ENCODE data around the gene FAM131A. TPM values are rescaled to one million over a fixed set of nuclear protein-coding genes. Genes with fewer than 3 reads are reported as not detected.
A peak's percentile ranks its signal among the peaks of the same experiment; 100 is the strongest.

Gene FAM131A
- total RNA-seq, 4 donors from 2014 or later, result 19.2 to 35.1 (median 22.5) TPM

GRCh38 chr3:184360070-184360928 is 22.9 kb downstream of the FAM131A start:
- Histone ChIP-seq H3K36me3 (no peaks in the 10 kb centered on the region), H3K4me3 (replicated peaks in 1 of 3) (peak overlapping the region in 1 of 3 donors; percentile 85), H3K27ac (no peak overlapping the region), H3K27me3 (no peaks in the 10 kb centered on the region), H3K9me3 (no peaks in the 10 kb centered on the region), H3K4me1 (peaks cover 21 to 26% of the 10 kb centered on the region in 2 donors)
- intact Hi-C loops (cut with DNase I), result no loop called here
- WGBS, 2 donors, result 72 to 77% methylated on average over 12 of the region's 12 CpGs
- DNase-seq, result no peak
- TF ChIP-seq CTCF (IDR thresholded peaks at IDR 0.05), result no peak
- TF ChIP-seq POLR2A (IDR thresholded peaks at IDR 0.05), result no peak

GRCh38 chr3:184360929-184361531 is 23.6 kb downstream of the FAM131A start:
- Histone ChIP-seq H3K36me3 (no peaks in the 10 kb centered on the region), H3K4me1 (peaks cover 21 to 26% of the 10 kb centered on the region in 2 donors), H3K4me3 (replicated peaks in 1 of 3) (peak overlapping the region; percentile 43 to 85 (median 56)), H3K27me3 (no peaks in the 10 kb centered on the region), H3K27ac (peak overlapping the region; percentile 43 to 100 (median 98)), H3K9me3 (no peaks in the 10 kb centered on the region)
- DNase-seq, result no peak
- intact Hi-C loops (cut with DNase I), result no loop called here
- 12 to 19% methylated on average over 10 to 17 of the region's 24 CpGs for WGBS, 2 donors
- TF ChIP-seq POLR2A (IDR thresholded peaks at IDR 0.05) (no peak), CTCF (IDR thresholded peaks at IDR 0.05) (no peak)

GRCh38 chr3:184361532-184361931 is 24.1 kb downstream of the FAM131A start, which contains the start of the genes CLCN2 and POLR2H:
TSS of gene CLCN2 (minus strand) at chr3:184361605. CDS start at chr3:184361479, 126 bp downstream.
TSS of gene POLR2H (plus strand) at chr3:184361710. CDS start at chr3:184363493, 1,783 bp downstream.
- peak; percentile 74 to 85 for TF ChIP-seq POLR2A (IDR thresholded peaks at IDR 0.05)
- no peak for TF ChIP-seq CTCF (IDR thresholded peaks at IDR 0.05)
- Histone ChIP-seq H3K36me3 (peaks cover 0 to 3% of the 10 kb centered on the region in 2 donors), H3K4me1 (peaks cover 21 to 26% of the 10 kb centered on the region in 2 donors), H3K27me3 (no peaks in the 10 kb centered on the region), H3K27ac (peak within 1 kb of the TSS; percentile 96 to 100 (median 98)), H3K9me3 (no peaks in the 10 kb centered on the region), H3K4me3 (replicated peaks in 1 of 3) (peak within 1 kb of the TSS; percentile 56 to 85 (median 76))
- 1% methylated on average over 21 of the region's 56 CpGs; no CpG with 5 or more reads in 1 of the 2 donors for WGBS, 2 donors
- intact Hi-C loops (cut with DNase I), result no loop called here
- peak; percentile 65 to 68 for DNase-seq

GRCh38 chr3:184361932-184362667 is 24.7 kb downstream of the FAM131A start:
- peaks cover 21 to 26% of the 10 kb centered on the region in 2 donors for H3K4me1 ChIP-seq
- no peaks in the 10 kb centered on the region for H3K9me3 ChIP-seq
- no peaks in the 10 kb centered on the region for H3K27me3 ChIP-seq
- H3K27ac ChIP-seq, result peak overlapping the region; percentile 96 to 100 (median 98)
- TF ChIP-seq POLR2A (IDR thresholded peaks at IDR 0.05), result peak in 1 of 2 donors; percentile 45
- TF ChIP-seq CTCF (IDR thresholded peaks at IDR 0.05), result no peak
- DNase-seq, result peak; percentile 75 to 84
- intact Hi-C loops (cut with DNase I), result no loop called here
- H3K4me3 ChIP-seq (replicated peaks in 1 of 3), result peak overlapping the region; percentile 56 to 85 (median 76)
- H3K36me3 ChIP-seq, result peaks cover 3 to 4% of the 10 kb centered on the region in 2 donors
- 1% methylated on average over 24 to 29 of the region's 38 CpGs for WGBS, 2 donors

Measured in thyroid gland (tissue), 4 donors.